Muscle layer of duodenum (tissue), 2 donors: ENCODE data around the gene ABCA1.
A peak's percentile ranks its signal among the peaks of the same experiment; 100 is the strongest.
"Not testable (repeated sequence)": the region's sequence is repeated elsewhere in the genome, so short reads cannot be mapped to it uniquely, and the experiment has no call there.

Experiments used
- H3K27ac ChIP-seq: one replicate; pipeline ENCODE4 v1.7.0; 2013; ENCODE audit warnings: mild to moderate bottlenecking, low read length
- H3K27me3 ChIP-seq: one replicate; pipeline ENCODE4 v1.7.0; 2013; ENCODE audit warnings: low read depth, mild to moderate bottlenecking, control low read depth, low read length
- H3K36me3 ChIP-seq, 2 donors: one replicate each; pipeline ENCODE4 v1.7.0; 2013; ENCODE audit warnings: low read length in 2 of 2, control low read depth in 1 of 2, mild to moderate bottlenecking in 1 of 2; ENCODE audit not compliant: insufficient read depth in 2 of 2, control insufficient read depth in 1 of 2
- H3K4me1 ChIP-seq, 2 donors: one replicate each; pipeline ENCODE4 v1.7.0; 2013; ENCODE audit warnings: low read length in 2 of 2, mild to moderate bottlenecking in 2 of 2, control low read depth in 1 of 2, moderate library complexity in 1 of 2; ENCODE audit not compliant: insufficient read depth in 2 of 2, control insufficient read depth in 1 of 2
- H3K4me3 ChIP-seq, 2 donors: one replicate each; pipeline ENCODE4 v1.7.0; 2013; ENCODE audit warnings: low read length in 2 of 2, low read depth in 1 of 2, mild to moderate bottlenecking in 1 of 2
- H3K9me3 ChIP-seq, 2 donors: one replicate each; pipeline ENCODE4 v1.7.0; 2013; ENCODE audit warnings: low read length in 2 of 2, control low read depth in 1 of 2, mild to moderate bottlenecking in 1 of 2; ENCODE audit not compliant: control insufficient read depth in 1 of 2
- donor health status: healthy.

Gene ABCA1

GRCh38 chr9:104855258-104855657, 72.7 kb downstream of the ABCA1 start:
- Histone ChIP-seq H3K36me3 (peaks cover 17 to 25% of the 10 kb centered on the region in 2 donors), H3K4me1 (peaks cover 5 to 11% of the 10 kb centered on the region in 2 donors)
- H3K27ac ChIP-seq, H3K9me3 ChIP-seq, H3K4me3 ChIP-seq, H3K27me3 ChIP-seq: not testable (repeated sequence)

- Histone ChIP-seq H3K4me1 (peaks cover 5 to 11% of the 10 kb centered on the region in 2 donors), H3K27ac (no peak overlapping the region), H3K9me3 (no peaks in the 10 kb centered on the region), H3K4me3 (no peak overlapping the region), H3K36me3 (peaks cover 17 to 25% of the 10 kb centered on the region in 2 donors), H3K27me3 (no peaks in the 10 kb centered on the region)
Observed at GRCh38 chr9:104854613-104855012, 73.3 kb downstream of the ABCA1 start.

- Histone ChIP-seq H3K27ac (no peak overlapping the region), H3K4me3 (no peak overlapping the region), H3K4me1 (peaks cover 0 to 7% of the 10 kb centered on the region in 2 donors), H3K27me3 (no peaks in the 10 kb centered on the region), H3K9me3 (no peaks in the 10 kb centered on the region), H3K36me3 (peaks cover 15 to 25% of the 10 kb centered on the region in 2 donors)
Observed at GRCh38 chr9:104853683-104854082, 74.3 kb downstream of the ABCA1 start.

- Histone ChIP-seq H3K27ac (no peak overlapping the region), H3K4me3 (no peak overlapping the region), H3K36me3 (peaks cover 11 to 22% of the 10 kb centered on the region in 2 donors), H3K4me1 (peaks cover 0 to 2% of the 10 kb centered on the region in 2 donors), H3K9me3 (no peaks in the 10 kb centered on the region), H3K27me3 (no peaks in the 10 kb centered on the region)
Observed at GRCh38 chr9:104853159-104853558, 74.8 kb downstream of the ABCA1 start.

- Histone ChIP-seq H3K4me3 (no peak overlapping the region), H3K9me3 (no peaks in the 10 kb centered on the region), H3K27me3 (no peaks in the 10 kb centered on the region), H3K36me3 (peaks cover 4 to 20% of the 10 kb centered on the region in 2 donors), H3K27ac (peak overlapping the region; percentile 0), H3K4me1 (no peaks in the 10 kb centered on the region)
Observed at GRCh38 chr9:104851546-104851920, 76.4 kb downstream of the ABCA1 start.

- Histone ChIP-seq H3K9me3 (no peaks in the 10 kb centered on the region), H3K27ac (peak overlapping the region; percentile 0), H3K36me3 (peaks cover 0 to 20% of the 10 kb centered on the region in 2 donors), H3K4me3 (no peak overlapping the region), H3K4me1 (no peaks in the 10 kb centered on the region), H3K27me3 (no peaks in the 10 kb centered on the region)
Observed at GRCh38 chr9:104850786-104851545, 77.0 kb downstream of the ABCA1 start.

GRCh38 chr9:104849023-104849422, 78.9 kb downstream of the ABCA1 start:
- H3K27ac ChIP-seq = no peak overlapping the region
- peaks cover 13 to 18% of the 10 kb centered on the region in 2 donors for H3K36me3 ChIP-seq

GRCh38 chr9:104844710-104845109, 83.2 kb downstream of the ABCA1 start:
- peaks cover 26 to 32% of the 10 kb centered on the region in 2 donors for H3K36me3 ChIP-seq
- no peaks in the 10 kb centered on the region for H3K27me3 ChIP-seq
- H3K9me3 ChIP-seq = no peaks in the 10 kb centered on the region
- H3K27ac ChIP-seq = no peak overlapping the region
- no peak overlapping the region for H3K4me3 ChIP-seq
- no peaks in the 10 kb centered on the region for H3K4me1 ChIP-seq

More at GRCh38 chr9:104849023-104849422, 78.9 kb downstream of the ABCA1 start:
- Histone ChIP-seq H3K9me3 (no peaks in the 10 kb centered on the region), H3K4me1 (no peaks in the 10 kb centered on the region), H3K27me3 (no peaks in the 10 kb centered on the region), H3K4me3 (no peak overlapping the region)

- Histone ChIP-seq H3K36me3 (peaks cover 32 to 39% of the 10 kb centered on the region in 2 donors), H3K4me1 (no peaks in the 10 kb centered on the region), H3K27me3 (no peaks in the 10 kb centered on the region), H3K4me3 (no peak overlapping the region), H3K27ac (no peak overlapping the region), H3K9me3 (no peaks in the 10 kb centered on the region)
Observed at GRCh38 chr9:104843644-104844240, 84.2 kb downstream of the ABCA1 start.

- peaks cover 33 to 43% of the 10 kb centered on the region in 2 donors for H3K36me3 ChIP-seq
- no peak overlapping the region for H3K4me3 ChIP-seq
- no peaks in the 10 kb centered on the region for H3K4me1 ChIP-seq
- no peaks in the 10 kb centered on the region for H3K27me3 ChIP-seq
- no peaks in the 10 kb centered on the region for H3K9me3 ChIP-seq
- no peak overlapping the region for H3K27ac ChIP-seq
Observed at GRCh38 chr9:104842698-104843097, 85.3 kb downstream of the ABCA1 start.

GRCh38 chr9:104841601-104842141, 86.3 kb downstream of the ABCA1 start:
- Histone ChIP-seq H3K9me3 (no peaks in the 10 kb centered on the region), H3K27me3 (no peaks in the 10 kb centered on the region), H3K27ac (no peak overlapping the region), H3K36me3 (peaks cover 43 to 53% of the 10 kb centered on the region in 2 donors), H3K4me3 (no peak overlapping the region), H3K4me1 (peaks cover 0 to 7% of the 10 kb centered on the region in 2 donors)
